ENCODE measurements around the gene MYRFL. TPM values are rescaled to one million over a fixed set of nuclear protein-coding genes. Genes with fewer than 3 reads are reported as not detected.

Gene MYRFL
- total and polyA plus RNA-seq, 2 of the 8 experiments (the other 6 are each of a cell fraction or from before 2014, with no cell fraction given): 1.1 to 2.0 TPM

GRCh38 chr12:69868695-69869094 lies 43.7 kb downstream of the MYRFL start (continued):
- TF ChIP-seq, protein P1, sequence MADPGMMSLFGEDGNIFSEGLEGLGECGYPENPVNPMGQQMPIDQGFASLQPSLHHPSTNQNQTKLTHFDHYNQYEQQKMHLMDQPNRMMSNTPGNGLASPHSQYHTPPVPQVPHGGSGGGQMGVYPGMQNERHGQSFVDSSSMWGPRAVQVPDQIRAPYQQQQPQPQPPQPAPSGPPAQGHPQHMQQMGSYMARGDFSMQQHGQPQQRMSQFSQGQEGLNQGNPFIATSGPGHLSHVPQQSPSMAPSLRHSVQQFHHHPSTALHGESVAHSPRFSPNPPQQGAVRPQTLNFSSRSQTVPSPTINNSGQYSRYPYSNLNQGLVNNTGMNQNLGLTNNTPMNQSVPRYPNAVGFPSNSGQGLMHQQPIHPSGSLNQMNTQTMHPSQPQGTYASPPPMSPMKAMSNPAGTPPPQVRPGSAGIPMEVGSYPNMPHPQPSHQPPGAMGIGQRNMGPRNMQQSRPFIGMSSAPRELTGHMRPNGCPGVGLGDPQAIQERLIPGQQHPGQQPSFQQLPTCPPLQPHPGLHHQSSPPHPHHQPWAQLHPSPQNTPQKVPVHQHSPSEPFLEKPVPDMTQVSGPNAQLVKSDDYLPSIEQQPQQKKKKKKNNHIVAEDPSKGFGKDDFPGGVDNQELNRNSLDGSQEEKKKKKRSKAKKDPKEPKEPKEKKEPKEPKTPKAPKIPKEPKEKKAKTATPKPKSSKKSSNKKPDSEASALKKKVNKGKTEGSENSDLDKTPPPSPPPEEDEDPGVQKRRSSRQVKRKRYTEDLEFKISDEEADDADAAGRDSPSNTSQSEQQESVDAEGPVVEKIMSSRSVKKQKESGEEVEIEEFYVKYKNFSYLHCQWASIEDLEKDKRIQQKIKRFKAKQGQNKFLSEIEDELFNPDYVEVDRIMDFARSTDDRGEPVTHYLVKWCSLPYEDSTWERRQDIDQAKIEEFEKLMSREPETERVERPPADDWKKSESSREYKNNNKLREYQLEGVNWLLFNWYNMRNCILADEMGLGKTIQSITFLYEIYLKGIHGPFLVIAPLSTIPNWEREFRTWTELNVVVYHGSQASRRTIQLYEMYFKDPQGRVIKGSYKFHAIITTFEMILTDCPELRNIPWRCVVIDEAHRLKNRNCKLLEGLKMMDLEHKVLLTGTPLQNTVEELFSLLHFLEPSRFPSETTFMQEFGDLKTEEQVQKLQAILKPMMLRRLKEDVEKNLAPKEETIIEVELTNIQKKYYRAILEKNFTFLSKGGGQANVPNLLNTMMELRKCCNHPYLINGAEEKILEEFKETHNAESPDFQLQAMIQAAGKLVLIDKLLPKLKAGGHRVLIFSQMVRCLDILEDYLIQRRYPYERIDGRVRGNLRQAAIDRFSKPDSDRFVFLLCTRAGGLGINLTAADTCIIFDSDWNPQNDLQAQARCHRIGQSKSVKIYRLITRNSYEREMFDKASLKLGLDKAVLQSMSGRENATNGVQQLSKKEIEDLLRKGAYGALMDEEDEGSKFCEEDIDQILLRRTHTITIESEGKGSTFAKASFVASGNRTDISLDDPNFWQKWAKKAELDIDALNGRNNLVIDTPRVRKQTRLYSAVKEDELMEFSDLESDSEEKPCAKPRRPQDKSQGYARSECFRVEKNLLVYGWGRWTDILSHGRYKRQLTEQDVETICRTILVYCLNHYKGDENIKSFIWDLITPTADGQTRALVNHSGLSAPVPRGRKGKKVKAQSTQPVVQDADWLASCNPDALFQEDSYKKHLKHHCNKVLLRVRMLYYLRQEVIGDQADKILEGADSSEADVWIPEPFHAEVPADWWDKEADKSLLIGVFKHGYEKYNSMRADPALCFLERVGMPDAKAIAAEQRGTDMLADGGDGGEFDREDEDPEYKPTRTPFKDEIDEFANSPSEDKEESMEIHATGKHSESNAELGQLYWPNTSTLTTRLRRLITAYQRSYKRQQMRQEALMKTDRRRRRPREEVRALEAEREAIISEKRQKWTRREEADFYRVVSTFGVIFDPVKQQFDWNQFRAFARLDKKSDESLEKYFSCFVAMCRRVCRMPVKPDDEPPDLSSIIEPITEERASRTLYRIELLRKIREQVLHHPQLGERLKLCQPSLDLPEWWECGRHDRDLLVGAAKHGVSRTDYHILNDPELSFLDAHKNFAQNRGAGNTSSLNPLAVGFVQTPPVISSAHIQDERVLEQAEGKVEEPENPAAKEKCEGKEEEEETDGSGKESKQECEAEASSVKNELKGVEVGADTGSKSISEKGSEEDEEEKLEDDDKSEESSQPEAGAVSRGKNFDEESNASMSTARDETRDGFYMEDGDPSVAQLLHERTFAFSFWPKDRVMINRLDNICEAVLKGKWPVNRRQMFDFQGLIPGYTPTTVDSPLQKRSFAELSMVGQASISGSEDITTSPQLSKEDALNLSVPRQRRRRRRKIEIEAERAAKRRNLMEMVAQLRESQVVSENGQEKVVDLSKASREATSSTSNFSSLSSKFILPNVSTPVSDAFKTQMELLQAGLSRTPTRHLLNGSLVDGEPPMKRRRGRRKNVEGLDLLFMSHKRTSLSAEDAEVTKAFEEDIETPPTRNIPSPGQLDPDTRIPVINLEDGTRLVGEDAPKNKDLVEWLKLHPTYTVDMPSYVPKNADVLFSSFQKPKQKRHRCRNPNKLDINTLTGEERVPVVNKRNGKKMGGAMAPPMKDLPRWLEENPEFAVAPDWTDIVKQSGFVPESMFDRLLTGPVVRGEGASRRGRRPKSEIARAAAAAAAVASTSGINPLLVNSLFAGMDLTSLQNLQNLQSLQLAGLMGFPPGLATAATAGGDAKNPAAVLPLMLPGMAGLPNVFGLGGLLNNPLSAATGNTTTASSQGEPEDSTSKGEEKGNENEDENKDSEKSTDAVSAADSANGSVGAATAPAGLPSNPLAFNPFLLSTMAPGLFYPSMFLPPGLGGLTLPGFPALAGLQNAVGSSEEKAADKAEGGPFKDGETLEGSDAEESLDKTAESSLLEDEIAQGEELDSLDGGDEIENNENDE (IDR thresholded peaks at IDR 0.05; ENCODE audit: insufficient replicate concordance, low read length): no peak
- TF ChIP-seq SP1 (IDR thresholded peaks at IDR 0.05; ENCODE audit: low read depth, low read length) (no peak), TAF1 (IDR thresholded peaks at IDR 0.05; ENCODE audit: low read depth, low read length) (no peak), NRF1 (IDR thresholded peaks at IDR 0.05; ENCODE audit: low read depth, low read length) (no peak), POU5F1 (IDR thresholded peaks at IDR 0.05; ENCODE audit: low read depth, low read length) (no peak), HDAC2 (IDR thresholded peaks at IDR 0.05; ENCODE audit: borderline replicate concordance in 1 of 2, low read depth in 2 of 2, low read length in 2 of 2) (no peak)
